AG08396 (cell line): Measurements from ENCODE around the gene DIP2B.
A peak's percentile ranks its signal among the peaks of the same experiment; 100 is the strongest.

Experiments used
- DNase-seq: peaks from one replicate; pipeline ENCODE4 v3.0.0; 2012; ENCODE audit warnings: low spot score, mixed read lengths

Gene DIP2B

DNA sequence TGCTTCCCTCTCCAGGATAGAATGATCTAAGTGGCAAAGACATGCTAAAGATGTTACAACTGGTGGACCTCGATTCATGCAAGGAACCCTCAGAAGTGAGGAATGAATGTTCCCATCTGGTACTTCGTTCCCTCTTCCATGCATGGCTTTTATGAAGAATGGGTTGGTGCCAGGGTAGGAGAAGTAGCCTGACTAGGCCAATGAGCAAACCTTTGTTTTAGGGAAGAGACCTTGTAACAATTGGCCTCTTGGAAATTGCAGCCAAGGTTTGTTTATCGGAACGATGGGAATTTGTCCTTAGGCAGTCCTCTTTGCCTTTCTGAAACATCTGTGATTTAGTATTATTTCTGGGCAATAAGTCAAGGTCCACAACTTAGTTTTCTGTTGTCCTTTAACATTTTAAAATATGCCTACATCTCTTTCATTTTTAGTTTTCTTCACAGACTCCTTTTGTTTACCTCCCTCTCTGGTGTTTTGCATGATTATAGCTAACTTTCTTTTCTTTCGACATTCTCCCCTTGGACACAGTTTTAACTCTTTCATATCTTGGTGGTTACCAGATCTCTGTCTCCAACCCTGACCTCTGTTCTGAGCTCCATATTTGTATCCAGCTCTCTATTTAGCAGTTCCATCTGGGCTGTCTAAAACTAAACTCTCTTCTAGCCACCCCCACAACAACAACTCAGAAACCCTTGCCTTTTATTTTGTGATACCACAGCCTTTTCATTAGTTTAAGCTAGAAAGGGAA is 70.0 kb downstream of the DIP2B start:
- no peak for DNase-seq

DNA sequence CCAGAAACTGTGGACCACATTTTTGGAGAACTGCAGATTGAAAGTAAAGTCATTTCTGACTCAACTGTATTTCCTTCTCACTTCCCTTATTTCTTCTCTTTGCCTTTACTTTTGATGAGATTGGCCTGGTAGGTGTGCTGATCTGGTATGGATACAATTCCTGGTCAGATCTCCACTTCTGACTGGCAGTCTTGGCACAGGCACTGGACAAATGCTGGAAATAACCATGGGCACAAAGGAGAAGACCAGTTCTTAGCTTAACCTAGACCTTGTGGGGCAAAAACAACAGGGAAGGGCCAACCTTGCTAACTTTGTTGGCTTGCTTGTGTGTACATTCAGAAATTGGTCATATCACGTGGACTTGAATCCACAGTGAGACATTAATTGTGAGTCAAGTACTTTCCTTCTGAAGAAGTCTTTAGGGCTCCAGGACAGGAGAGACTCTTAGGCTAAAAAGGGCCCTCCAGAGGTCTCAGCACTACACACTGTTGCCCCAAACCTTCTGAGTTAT is 75.0 kb downstream of the DIP2B start:
- DNase-seq: no peak

DNA sequence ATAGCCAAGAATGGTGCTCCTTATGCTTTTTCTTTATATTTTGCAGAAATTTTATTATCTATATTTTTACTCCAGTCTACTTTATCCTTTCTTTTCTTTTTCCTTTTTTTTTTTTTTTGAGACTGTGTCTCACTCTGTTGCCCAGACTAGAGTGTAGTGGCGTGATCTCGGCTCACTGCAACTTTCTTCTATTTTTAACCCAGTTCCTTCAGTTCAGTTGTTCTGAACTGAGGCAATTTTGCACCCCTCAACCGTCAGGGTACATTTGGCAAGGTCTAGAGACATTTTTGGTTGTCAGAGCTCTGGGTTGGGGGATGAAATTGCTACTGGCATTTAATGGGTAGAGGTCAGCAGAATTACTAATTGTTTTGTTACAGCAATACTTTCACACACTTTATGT is 75.7 kb downstream of the DIP2B start:
- DNase-seq: no peak

DNA sequence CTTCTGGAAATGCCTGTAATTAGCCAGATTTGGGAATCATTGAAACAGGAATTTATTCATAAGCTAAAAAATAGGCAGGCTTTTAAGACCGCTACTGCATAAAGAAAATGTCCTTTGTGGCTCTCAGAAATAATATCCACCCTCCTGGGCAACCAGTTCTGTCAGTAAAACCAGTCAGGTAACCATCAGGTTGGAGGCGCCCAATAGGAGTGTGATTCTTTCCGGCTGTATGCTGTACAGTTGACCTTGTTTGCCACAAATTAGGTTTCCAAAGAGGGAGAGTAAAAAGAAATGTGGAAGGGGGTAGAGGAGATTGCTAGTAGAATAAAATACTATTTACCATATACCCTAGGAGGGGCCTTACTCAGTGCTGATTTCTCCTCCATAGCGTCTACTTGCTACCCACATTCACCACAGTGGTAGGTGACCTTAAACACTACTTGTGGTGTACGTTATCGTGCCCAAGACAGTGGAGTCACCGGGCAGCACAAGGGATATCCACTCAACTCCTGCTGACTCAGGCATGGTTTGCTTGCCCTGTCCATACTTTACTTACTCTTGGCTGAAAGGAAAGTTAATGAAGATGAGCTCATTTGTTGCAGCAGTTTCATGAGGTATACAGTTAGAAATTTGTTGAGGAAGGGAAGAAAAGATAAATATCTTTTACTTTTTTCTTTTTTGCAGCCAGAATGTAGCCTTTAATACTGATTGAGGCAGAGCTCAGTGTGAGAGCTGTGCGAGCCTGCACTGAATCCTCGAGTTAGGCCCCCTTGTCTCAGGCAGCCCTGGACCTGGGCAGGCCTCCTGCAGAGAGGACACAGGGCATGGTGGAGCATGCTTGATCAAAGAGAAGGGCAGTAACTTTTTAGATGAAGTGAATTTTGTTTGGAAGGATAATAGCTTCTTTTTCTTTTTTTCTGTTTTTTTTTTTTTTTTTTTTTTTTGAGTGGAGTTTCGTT is 76.7 kb downstream of the DIP2B start:
- peak; percentile 54 for DNase-seq

DNA sequence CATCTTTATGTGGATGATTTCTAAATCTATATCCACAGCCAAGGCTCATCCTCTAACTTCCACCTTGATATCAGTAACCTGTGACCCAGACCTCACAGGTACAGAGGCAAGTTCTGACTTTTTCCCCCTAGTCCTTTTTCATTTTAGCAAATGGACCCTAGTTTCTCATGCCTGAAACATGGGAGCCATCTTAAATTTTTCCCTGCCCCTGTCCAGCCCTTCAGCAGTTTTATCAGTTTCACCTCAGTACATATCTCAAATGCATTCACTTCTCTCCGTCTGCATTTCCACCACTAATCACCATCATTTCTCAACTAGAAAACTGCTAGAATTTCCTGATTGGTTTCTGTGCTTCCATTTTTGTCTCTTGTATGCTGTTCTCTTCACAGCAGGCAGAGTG is 79.3 kb downstream of the DIP2B start:
- DNase-seq: no peak

DNA sequence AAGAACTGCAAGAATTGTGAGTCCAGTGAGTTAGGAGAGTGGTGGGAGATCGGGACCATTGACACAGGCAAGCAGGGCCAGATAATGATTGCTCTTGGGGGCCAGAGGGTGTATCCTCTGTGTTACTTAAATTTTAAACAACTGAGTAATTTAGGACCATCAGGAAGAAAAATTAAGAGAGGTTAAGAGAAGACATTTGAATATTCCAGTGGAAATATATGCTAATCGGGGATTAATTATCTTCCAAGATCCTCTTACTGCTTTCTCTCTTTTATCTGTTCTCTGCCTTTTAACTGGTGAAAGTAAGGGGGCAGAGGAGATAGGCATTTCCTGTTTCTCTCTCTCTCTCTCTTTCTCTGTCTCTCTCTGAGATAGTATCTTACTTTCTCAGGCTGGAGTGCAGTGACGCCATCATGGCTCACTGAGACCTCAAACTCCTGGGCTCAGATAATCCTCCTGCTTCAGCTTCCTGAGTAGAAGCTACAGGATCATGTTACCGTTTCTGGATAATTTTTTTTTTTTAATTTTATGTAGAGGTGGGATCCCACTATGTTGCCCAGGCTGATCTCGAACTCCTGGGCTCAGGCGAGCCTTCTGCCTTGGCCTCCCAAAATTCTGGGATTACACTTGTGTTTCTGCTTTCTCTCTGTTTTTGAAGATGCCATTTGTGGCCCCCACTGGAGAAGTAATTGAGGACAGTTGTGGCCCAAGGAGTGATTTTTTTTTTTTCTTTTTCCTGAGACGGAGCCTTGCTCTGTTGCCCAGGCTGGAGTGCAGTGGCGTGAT is 85.1 kb downstream of the DIP2B start:
- no peak for DNase-seq

DNA sequence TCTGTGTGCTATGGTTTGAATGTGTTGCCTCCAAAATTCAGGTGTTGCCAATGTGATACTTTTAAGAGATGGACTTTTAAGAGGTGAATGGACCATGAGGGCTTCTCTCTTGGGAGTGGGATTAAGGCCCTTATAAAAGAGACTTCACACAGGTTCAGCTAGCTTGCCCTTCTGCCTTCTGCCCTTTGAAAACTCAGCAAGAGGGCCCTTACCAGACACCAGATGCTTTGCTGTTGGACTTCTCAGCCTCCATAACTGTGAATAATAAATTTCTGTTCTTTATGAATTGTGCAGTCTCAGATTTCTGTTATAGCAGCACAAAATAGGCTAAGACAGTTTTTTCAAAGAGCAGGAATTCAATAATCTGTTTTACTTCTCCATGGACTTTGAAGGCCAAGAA is 86.1 kb downstream of the DIP2B start:
- DNase-seq: no peak

DNA sequence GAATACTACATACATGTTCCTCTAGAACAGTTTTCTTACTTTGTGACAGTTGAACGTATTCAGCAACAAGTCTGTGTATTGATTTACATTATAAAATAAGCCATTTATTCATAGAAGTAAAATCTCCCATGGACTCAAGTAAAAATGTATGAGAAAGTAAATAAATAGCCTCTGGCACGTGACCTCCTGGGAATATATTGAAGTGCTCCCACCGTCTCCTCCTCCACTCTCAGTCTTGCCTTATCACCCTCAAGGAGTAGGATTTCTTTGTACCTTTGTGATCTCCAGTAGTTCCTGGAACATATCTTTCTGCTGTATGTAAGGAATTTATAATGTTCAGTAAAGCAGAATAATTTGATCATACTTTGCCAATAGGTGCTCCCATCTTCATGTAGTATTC is 90.9 kb downstream of the DIP2B start:
- DNase-seq: no peak

DNA sequence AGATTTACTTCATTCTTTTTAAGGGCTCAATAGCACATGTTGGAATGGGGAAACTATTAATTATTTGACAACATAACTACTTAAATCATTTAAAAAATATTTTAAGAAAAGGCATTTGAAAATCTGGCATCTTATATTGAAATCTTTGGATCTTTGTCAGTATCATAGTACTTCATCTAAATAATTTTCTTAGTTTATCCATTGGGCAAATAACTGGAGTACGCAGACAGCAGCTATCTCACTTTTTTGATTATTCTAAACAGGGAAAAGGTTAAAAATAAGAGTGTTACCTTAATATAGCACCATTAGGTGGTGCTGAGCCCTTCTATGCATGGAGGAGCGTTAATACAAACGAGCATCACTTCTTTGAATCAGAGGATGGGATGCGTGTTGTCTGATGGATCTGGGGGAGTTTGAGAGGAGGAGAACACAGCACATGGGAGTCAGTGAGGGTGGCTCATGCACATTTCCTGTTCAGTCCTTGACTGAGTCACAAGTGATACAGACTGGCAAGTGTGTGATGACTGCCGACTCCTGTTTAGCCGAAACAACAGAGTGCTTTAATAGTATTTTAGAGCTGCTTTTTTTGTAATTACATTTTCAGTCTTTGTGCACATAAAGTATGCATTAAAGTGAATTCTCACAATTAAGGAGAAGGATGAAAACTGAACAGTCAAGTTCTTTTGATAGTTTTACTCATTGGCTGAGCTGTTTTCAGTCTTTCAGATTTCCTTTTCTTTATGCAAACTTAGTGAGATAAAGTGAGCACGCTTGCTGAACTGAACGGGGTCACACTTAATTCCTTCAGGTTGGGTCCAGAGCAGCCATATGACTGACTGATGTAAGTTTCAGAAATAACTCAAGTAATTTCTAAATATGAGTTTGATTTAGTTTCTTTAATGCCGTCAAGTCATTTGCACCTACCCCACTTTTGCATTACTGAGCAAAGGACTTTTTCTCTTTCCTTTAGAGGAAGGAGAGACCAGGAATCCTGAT is 92.7 kb downstream of the DIP2B start:
- DNase-seq: peak; percentile 84

DNA sequence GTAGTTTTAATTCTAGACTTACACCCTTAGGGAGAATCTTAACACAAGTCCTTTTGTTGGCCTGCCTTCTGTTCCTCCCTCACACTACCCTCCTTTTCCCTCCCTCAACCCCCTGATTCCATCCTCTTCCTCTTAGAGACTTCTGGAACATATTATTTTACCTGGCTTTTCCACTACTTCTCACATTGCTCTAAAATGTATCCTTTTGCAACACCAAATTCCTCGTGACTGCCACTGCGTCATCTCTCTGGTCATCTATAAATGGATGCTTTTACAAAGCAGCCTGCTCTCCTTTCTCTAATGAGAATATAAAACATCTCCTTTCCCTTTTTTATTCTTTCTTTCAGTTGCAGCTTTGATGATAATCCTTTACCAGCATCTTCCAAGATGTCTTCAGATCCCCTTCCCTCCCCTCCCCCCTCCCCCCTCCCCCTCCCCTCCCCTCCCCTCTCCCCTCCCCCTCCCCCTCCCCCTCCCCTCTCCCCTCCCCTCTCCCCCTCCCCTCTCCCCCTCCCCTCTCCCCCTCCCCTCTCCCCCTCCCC is 93.6 kb downstream of the DIP2B start:
- DNase-seq: peak; percentile 29

DNA sequence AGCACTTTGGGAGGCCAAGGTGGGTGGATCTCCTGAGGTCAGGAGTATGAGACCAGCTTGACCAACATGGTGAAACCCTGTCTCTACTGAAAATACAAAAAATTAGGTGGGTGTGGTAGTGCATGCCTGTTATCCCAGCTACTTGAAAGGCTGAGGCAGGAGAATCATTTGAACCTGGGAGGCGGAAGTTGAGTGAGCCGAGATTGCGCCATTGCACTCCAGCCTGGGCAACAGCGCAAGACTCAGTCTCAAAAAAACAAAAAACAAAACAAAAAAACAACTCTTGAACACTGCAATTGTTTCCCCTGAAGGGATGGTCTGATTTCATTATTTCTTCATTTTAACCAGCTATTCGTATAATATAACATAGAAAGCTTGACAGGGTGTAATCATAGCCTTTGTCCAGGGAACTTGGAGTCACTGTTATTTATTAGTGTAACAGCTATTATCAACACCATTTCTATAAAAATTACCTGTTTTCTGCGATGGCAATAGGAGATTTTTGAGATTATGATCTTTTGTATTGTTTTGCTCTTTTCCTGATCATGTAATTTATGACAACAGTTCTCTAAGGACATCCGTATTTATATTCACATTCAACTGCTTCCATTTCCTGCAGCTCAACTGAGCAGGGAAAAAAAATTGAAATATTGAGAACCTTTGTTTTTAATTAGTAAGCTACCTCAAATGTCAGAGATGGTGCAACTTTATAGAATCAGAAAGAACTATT is 94.7 kb downstream of the DIP2B start:
- no peak for DNase-seq

DNA sequence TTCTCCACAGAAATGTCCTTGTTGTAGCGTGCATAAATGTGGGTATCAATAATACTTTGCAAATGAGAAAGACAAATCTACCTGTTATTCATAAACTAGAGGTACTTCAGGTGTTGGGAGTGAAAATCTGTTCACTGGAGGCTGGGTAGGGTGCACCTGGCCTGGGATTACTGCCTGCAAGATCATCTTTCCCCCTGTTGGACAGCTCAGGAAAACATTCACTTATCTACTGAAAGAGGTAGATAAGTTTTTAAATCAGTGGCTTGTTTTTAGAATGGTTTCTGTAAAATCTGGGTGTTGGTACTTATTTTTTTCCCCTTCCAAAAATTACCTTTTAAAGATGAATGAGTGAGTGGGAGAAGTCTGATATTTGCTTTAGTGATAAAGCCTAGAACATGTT is 95.6 kb downstream of the DIP2B start:
- DNase-seq: no peak

DNA sequence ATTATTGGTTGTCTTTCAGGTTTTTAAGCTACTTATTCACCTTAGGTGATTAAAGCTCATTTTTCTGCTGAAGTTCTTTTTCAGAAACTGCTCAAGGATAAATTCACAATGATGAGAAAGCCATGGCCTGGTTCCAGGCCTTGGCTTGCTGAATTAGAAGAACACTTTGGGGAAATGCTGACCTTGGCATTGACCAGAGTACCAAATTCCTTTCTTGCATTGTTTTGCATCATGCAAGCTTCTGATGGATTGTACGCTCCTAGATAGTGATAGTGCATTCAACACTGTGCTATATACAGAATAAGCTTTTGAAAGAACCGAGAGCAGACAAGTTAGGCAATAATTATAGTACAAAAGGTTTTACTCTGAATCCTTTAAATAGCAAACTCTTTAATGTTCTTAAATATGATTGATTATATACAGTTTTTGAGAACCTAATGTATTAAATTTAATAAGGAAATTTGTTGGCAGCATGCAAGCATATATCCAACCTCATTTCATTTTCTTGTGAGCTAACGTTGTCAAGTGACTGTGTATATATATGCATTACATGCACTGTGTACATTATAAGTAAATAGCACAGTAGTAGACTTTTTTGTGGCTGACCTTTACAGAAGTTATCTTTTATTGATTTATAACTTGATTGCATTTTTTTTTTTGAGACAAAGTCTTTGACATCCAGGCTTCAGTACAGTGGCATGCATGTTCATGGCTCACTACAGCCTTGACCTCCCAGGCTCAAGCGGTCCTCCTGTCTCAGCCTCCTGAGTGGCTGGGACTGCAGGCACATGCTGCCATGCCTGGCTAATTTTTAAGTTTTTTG is 99.2 kb downstream of the DIP2B start:
- DNase-seq: peak; percentile 25

DNA sequence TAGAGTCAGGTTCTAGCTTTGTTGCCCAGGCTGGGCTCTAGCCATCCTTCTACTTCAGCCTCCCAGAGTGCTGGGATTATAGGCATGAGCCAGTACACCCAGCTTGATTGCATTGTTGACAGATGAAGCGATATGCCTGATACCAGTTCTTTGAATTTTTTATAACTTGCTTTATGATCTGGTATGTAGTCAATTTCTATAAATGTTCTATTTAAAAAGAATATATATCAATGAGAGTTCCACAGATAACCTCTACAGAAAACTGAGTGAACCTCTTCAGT is 99.8 kb downstream of the DIP2B start:
- DNase-seq: no peak

DNA sequence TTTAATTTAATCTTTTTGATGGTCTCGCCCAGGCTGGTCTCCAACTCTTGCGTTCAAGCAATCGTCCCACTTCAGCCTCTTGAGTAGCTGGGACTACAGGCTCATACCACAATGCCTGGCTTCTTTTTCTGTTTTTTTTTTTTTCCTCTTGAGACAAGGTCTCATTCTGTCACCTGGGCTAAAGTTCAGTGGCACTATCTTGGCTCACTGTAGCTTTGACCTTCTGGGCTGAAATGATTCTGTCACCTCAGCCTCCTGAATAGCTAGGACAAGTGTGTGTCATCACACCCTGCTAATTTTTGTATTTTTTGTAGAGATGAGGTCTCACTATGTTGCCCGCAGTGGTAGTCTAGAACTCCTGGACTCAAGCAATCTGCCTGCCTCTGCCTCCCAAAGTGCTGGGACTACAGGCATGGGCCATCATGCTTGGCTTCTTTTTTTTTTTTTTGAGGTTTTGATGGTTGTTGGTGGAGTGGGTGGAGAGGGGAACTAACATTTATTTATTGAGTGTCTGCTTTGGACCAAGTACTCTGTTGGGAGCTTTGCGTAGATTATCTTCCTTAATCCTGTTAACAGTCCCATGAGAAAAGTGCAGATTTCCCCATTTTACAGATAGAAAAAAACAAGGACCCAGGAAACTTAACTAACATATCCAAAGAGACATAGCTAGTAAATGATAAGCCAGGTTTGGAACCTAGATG is 102.0 kb downstream of the DIP2B start:
- no peak for DNase-seq

DNA sequence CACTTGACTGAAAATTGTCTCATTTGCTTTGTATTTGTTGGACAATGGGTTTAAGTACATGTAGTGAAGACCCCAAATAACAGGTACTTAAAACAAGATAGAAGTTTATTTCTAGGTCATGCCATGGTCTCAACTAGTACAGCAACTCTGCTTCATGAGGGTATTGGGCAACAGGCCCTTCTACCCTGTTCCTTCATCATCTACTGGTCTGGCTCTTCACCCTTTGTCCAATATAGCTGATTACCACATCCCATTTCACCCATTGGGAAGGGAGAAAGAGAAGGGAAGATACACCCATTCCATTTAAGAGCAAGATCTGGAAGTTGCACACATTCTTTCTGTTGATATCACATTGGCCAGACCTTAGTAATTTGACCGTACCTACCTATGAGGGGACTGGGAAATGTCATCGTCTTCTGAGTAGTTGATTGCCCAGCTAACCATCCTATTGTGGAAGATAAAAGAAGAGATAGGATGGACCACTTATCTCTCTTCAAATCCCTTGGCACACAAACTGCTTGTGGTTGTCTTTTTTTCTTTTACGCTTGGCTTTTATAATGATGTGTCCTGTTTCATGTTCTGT is 104.6 kb downstream of the DIP2B start:
- DNase-seq: no peak

DNA sequence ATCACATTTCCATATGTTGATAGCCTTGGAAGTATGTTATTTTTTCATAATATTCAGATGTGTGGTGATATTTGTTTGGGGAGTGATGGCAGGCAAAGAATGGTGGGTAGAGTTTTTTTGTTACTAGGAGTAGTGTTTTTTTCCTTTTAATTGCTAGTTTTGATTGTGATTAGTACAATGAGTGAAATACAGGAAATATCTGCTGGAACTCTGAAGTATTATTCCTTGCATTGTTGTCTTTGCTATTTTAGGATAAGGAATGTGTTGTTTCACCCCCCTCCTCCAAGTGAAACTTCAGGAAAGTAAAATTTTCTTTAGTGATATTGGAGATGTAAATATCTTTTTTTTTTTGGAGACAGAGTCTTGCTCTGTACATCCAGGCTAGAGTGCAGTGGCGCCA is 105.4 kb downstream of the DIP2B start:
- DNase-seq: no peak

DNA sequence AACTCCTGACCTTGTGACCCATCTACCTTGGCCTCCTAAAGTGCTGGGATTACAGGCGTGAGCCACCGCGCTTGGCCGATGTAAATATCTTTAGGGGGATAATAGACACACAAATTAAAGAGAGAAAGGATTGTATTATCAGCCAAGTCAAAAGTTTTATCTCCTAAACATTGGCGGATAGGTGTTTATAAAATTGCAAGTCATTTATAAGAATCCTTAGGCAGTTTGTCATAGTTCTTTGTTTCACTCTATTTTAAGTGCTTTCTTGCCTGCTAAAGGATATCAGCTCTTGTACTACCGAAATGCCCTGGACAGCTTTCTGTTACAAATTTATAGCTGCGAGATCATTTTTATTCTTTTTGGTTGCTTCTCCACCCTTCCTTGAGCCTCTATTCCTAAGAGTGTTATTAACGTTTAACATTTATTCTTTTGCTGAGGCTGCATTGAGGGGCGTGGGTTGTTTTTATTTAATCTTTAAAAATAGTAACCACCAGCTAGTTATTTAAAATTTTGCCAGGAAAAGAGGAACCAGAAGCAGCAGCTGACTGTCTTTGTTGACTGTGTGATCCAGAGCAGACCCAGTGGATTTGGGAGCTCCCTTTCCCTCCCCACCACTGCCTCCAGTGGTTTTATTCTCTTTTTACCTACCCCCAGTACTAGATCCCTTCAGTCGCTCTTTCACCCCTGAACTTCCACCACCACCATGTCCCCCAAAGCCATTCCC is 106.4 kb downstream of the DIP2B start:
- no peak for DNase-seq
